Mesenchymal stem cell (in vitro differentiated cells and primary cell): ENCODE measurements around the gene HIPK2.

Source experiments
- DNase-seq: peaks from one replicate; pipeline ENCODE4 v3.0.0-alpha.2; 2013
- H2AFZ ChIP-seq: one replicate; pipeline ENCODE4 v1.6.1; 2013; ENCODE audit warnings: low read depth, mild to moderate bottlenecking, control low read depth, inconsistent platforms, low read length, moderate library complexity
- H2AK5ac ChIP-seq: 2 replicates; pipeline ENCODE4 v1.6.1; 2013; ENCODE audit warnings: low read length, moderate library complexity, mild to moderate bottlenecking, inconsistent platforms; ENCODE audit not compliant: severe bottlenecking
- H2BK120ac ChIP-seq: one replicate; pipeline ENCODE4 v1.6.1; 2013; ENCODE audit warnings: low read depth, mild to moderate bottlenecking, inconsistent platforms, low read length, moderate library complexity
- H2BK12ac ChIP-seq, 2 experiments: one replicate each; pipeline ENCODE4 v1.6.1; 2013; ENCODE audit warnings: inconsistent platforms in 2 of 2, low read length in 2 of 2, mild to moderate bottlenecking in 2 of 2, moderate library complexity in 2 of 2, control low read depth in 1 of 2
- H2BK15ac ChIP-seq: one replicate; pipeline ENCODE4 v1.6.1; 2013; ENCODE audit warnings: mild to moderate bottlenecking, low read depth, inconsistent platforms; ENCODE audit not compliant: poor library complexity, severe bottlenecking
- H2BK5ac ChIP-seq: 2 replicates; pipeline ENCODE4 v1.6.1; 2013; ENCODE audit warnings: low read depth, mild to moderate bottlenecking, low read length, control low read depth, inconsistent platforms; ENCODE audit not compliant: poor library complexity, severe bottlenecking
- H3K14ac ChIP-seq, 2 experiments: one replicate each; pipeline ENCODE4 v1.6.1; 2013; ENCODE audit warnings: inconsistent platforms in 2 of 2, low read length in 2 of 2, control low read depth in 1 of 2, mild to moderate bottlenecking in 1 of 2, moderate library complexity in 1 of 2
- H3K18ac ChIP-seq, 2 experiments: one replicate each; pipeline ENCODE4 v1.6.1; 2013; ENCODE audit warnings: inconsistent platforms in 2 of 2, low read length in 2 of 2, control low read depth in 1 of 2, low read depth in 1 of 2, mild to moderate bottlenecking in 1 of 2
- H3K23ac ChIP-seq, 2 experiments: one replicate each; pipeline ENCODE4 v1.6.1; 2013; ENCODE audit warnings: inconsistent platforms in 2 of 2, low read length in 2 of 2, mild to moderate bottlenecking in 2 of 2, moderate library complexity in 2 of 2, control low read depth in 1 of 2
- H3K27ac ChIP-seq: 2 replicates; pipeline ENCODE4 v1.5.1; 2013; ENCODE audit warnings: mild to moderate bottlenecking, moderate library complexity, low read length, control low read depth, inconsistent platforms; ENCODE audit not compliant: poor library complexity, severe bottlenecking
- H3K27me3 ChIP-seq, 2 experiments: 2 replicates each; pipeline versions ENCODE4 v1.6.1 to v1.7.0; 2013; ENCODE audit warnings: low read length in 2 of 2, mild to moderate bottlenecking in 2 of 2, moderate library complexity in 2 of 2, control low read depth in 1 of 2, inconsistent platforms in 1 of 2; ENCODE audit not compliant: control insufficient read depth in 1 of 2, insufficient read depth in 1 of 2
- H3K36me3 ChIP-seq, 2 experiments: 2 replicates each; pipeline versions ENCODE4 v1.6.1 to v1.7.0; 2013; ENCODE audit warnings: low read length in 2 of 2, control low read depth in 1 of 2, inconsistent platforms in 1 of 2, low read depth in 1 of 2, mild to moderate bottlenecking in 1 of 2; ENCODE audit not compliant: insufficient read depth in 2 of 2, control insufficient read depth in 1 of 2
- H3K4ac ChIP-seq, 2 experiments: one replicate each; pipeline ENCODE4 v1.6.1; 2013; ENCODE audit warnings: inconsistent platforms in 2 of 2, low read length in 2 of 2, mild to moderate bottlenecking in 2 of 2, moderate library complexity in 2 of 2, control low read depth in 1 of 2, low read depth in 1 of 2
- H3K4me1 ChIP-seq: 2 replicates; pipeline ENCODE4 v1.6.1; 2013; ENCODE audit warnings: low read depth, low read length, control low read depth; ENCODE audit not compliant: control insufficient read depth, insufficient read depth
- H3K4me2 ChIP-seq: 2 replicates; pipeline ENCODE4 v1.6.1; 2013; ENCODE audit warnings: low read length, mild to moderate bottlenecking, inconsistent platforms; ENCODE audit not compliant: poor library complexity, severe bottlenecking
- H3K4me3 ChIP-seq, 2 experiments: 2 replicates each; pipeline versions ENCODE4 v1.5.1 to v1.7.0; 2013; ENCODE audit warnings: low read length in 2 of 2, mild to moderate bottlenecking in 2 of 2, control low read depth in 1 of 2, low read depth in 1 of 2; ENCODE audit not compliant: insufficient read depth in 1 of 2
- H3K79me1 ChIP-seq: replicated peaks from 2 replicates; pipeline ENCODE4 v1.6.1; 2013; ENCODE audit warnings: mild to moderate bottlenecking, control low read depth, low read length, inconsistent platforms; ENCODE audit not compliant: poor library complexity, severe bottlenecking
- H3K9ac ChIP-seq: 2 replicates; pipeline ENCODE4 v1.7.0; 2013; ENCODE audit warnings: mild to moderate bottlenecking, low read length, moderate library complexity
- H3K9me3 ChIP-seq: 2 replicates; pipeline ENCODE4 v1.7.0; 2013; ENCODE audit warnings: mild to moderate bottlenecking, low read length; ENCODE audit not compliant: control insufficient read depth
- H4K8ac ChIP-seq: one replicate; pipeline ENCODE4 v1.6.1; 2013; ENCODE audit warnings: inconsistent platforms, mild to moderate bottlenecking, low read length, moderate library complexity
- H4K91ac ChIP-seq: one replicate; pipeline ENCODE4 v1.6.1; 2013; ENCODE audit warnings: mild to moderate bottlenecking, low read length, inconsistent platforms
- WGBS: methylation state at CpG from one replicate; pipeline ENCODE4 v1.1.7; 2013; ENCODE audit warnings: mixed read lengths; 5-methylcytosine and 5-hydroxymethylcytosine counted together

The HIPK2 gene

GRCh38 chr7:139525239-139525638, 252.6 kb downstream of the HIPK2 start:
- no peak overlapping the region for H2BK15ac ChIP-seq
- H3K23ac ChIP-seq = no peak overlapping the region
- H3K4me3 ChIP-seq = no peak overlapping the region
- peaks cover 40 to 63% of the 10 kb centered on the region in 2 experiments for H3K27me3 ChIP-seq
- H3K4ac ChIP-seq = no peak overlapping the region
- H2AFZ ChIP-seq = no peak overlapping the region
- no peak overlapping the region for H2BK5ac ChIP-seq
- no peak overlapping the region for H3K4me2 ChIP-seq
- no peak overlapping the region for H4K8ac ChIP-seq
- H3K36me3 ChIP-seq = no peaks in the 10 kb centered on the region
- no peak overlapping the region for H2AK5ac ChIP-seq
- H2BK120ac ChIP-seq = no peak overlapping the region
- H3K9me3 ChIP-seq = no peaks in the 10 kb centered on the region
- no peak overlapping the region for H4K91ac ChIP-seq
- no peak for DNase-seq
- no peak overlapping the region for H2BK12ac ChIP-seq
- no peak overlapping the region for H3K9ac ChIP-seq
- peaks cover 9% of the 10 kb centered on the region for H3K4me1 ChIP-seq
- 93% methylated on average over 10 of the region's 10 CpGs for WGBS
- no peak overlapping the region for H3K18ac ChIP-seq
- no peak overlapping the region for H3K14ac ChIP-seq
- no peaks in the 10 kb centered on the region for H3K79me1 ChIP-seq
- H3K27ac ChIP-seq = no peak overlapping the region

GRCh38 chr7:139523968-139524815, 253.6 kb downstream of the HIPK2 start:
- Histone ChIP-seq H2BK120ac (no peak overlapping the region), H2BK15ac (peak overlapping the region; percentile 75), H3K36me3 (no peaks in the 10 kb centered on the region), H2BK12ac (no peak overlapping the region), H3K9me3 (no peaks in the 10 kb centered on the region), H3K14ac (no peak overlapping the region), H3K4me3 (no peak overlapping the region), H2AK5ac (no peak overlapping the region), H3K18ac (no peak overlapping the region), H3K23ac (no peak overlapping the region), H2BK5ac (no peak overlapping the region), H3K4me2 (peak overlapping the region; percentile 70), H3K79me1 (no peaks in the 10 kb centered on the region), H4K91ac (no peak overlapping the region), H3K4me1 (peaks cover 9% of the 10 kb centered on the region), H3K4ac (no peak overlapping the region), H3K27me3 (peaks cover 40 to 59% of the 10 kb centered on the region in 2 experiments), H2AFZ (no peak overlapping the region), H3K27ac (no peak overlapping the region), H3K9ac (no peak overlapping the region), H4K8ac (no peak overlapping the region)
- 31% methylated on average over 47 of the region's 70 CpGs for WGBS
- no peak for DNase-seq

DNA sequence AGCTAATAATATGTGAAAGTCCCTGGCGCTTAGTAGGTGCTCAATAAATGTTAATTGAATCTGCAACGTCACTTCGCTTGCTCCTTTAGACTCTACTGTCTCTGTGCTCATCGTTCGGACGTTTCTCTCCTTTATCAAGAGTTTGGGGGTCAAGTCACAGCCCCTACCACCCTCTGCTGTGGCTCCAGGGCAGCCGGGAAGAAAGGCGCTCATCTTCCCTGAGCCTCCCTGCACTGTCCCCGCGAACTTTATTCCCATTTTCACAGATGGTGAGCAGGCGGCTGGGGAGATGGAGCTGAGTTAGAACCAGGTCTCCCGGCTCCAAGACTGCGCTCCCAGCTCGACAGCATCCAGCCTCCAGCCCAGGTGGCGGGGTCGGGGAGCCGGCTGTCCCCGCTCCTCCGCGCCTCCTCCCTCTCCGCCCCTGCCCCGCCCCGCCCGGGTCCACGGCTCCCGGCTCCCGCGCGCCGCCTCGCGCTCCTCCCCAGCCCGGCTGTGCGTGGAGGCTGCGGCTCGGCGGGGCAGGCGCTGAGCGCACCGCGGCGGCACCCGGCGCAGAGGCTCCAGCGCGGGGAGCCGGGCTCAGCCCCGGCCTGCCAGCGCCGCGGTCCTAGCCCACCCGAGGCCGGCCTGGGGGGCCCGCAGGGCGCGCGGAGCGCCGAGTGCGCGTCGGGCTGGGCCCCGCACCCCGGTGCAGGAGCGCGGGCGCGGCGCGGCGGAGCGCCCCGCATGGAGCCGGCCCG, 254.4 kb downstream of the HIPK2 start, which contains the start of gene CLEC2L:
CLEC2L (plus strand) TSS at position 487 of the 743 bp plus-strand sequence; CDS start at position 730, 243 bp downstream.
- no peak within 1 kb of the TSS for H2BK5ac ChIP-seq
- H3K79me1 ChIP-seq = no peaks in the 10 kb centered on the region
- no peak within 1 kb of the TSS for H3K9ac ChIP-seq
- H2BK12ac ChIP-seq = no peak within 1 kb of the TSS
- DNase-seq = peak; percentile 9
- H3K18ac ChIP-seq = no peak within 1 kb of the TSS
- no peak within 1 kb of the TSS for H3K4ac ChIP-seq
- no peaks in the 10 kb centered on the region for H3K36me3 ChIP-seq
- H3K27me3 ChIP-seq = peaks cover 41 to 59% of the 10 kb centered on the region in 2 experiments
- H3K23ac ChIP-seq = no peak within 1 kb of the TSS
- H3K9me3 ChIP-seq = no peaks in the 10 kb centered on the region
- no peak within 1 kb of the TSS for H4K8ac ChIP-seq
- H2AFZ ChIP-seq = no peak within 1 kb of the TSS
- no peak within 1 kb of the TSS for H2AK5ac ChIP-seq
- H4K91ac ChIP-seq = no peak within 1 kb of the TSS
- no peak within 1 kb of the TSS for H3K14ac ChIP-seq
- peaks cover 9% of the 10 kb centered on the region for H3K4me1 ChIP-seq
- 18% methylated on average over 12 of the region's 75 CpGs for WGBS
- peak within 1 kb of the TSS; percentile 41 to 55 for H3K4me3 ChIP-seq
- peak within 1 kb of the TSS; percentile 75 for H2BK15ac ChIP-seq
- H3K27ac ChIP-seq = no peak within 1 kb of the TSS
- H2BK120ac ChIP-seq = no peak within 1 kb of the TSS
- peak within 1 kb of the TSS; percentile 73 for H3K4me2 ChIP-seq

GRCh38 chr7:139522830-139523198, 255.0 kb downstream of the HIPK2 start:
- no CpG with 5 or more reads among the region's 11 CpGs for WGBS

More at GRCh38 chr7:139522830-139523198, 255.0 kb downstream of the HIPK2 start:
- H3K18ac ChIP-seq = no peak overlapping the region
- no peak overlapping the region for H3K4me2 ChIP-seq
- H2BK12ac ChIP-seq = no peak overlapping the region
- H3K9me3 ChIP-seq = no peaks in the 10 kb centered on the region
- H4K91ac ChIP-seq = no peak overlapping the region
- DNase-seq = no peak
- peaks cover 9% of the 10 kb centered on the region for H3K4me1 ChIP-seq
- H2AFZ ChIP-seq = no peak overlapping the region
- no peak overlapping the region for H2BK5ac ChIP-seq
- no peak overlapping the region for H3K27ac ChIP-seq
- H4K8ac ChIP-seq = no peak overlapping the region
- H3K23ac ChIP-seq = no peak overlapping the region
- H2BK15ac ChIP-seq = no peak overlapping the region
- no peak overlapping the region for H3K9ac ChIP-seq
- no peak overlapping the region for H3K4me3 ChIP-seq
- no peak overlapping the region for H2AK5ac ChIP-seq
- no peak overlapping the region for H2BK120ac ChIP-seq
- no peaks in the 10 kb centered on the region for H3K79me1 ChIP-seq
- H3K36me3 ChIP-seq = no peaks in the 10 kb centered on the region
- peaks cover 45 to 64% of the 10 kb centered on the region in 2 experiments for H3K27me3 ChIP-seq
- no peak overlapping the region for H3K14ac ChIP-seq
- no peak overlapping the region for H3K4ac ChIP-seq
